Pancreas (tissue), 10 donors: ENCODE results near the gene CCBE1. TPM values are rescaled to one million over a fixed set of nuclear protein-coding genes. Genes with fewer than 3 reads are reported as not detected.

Experiments
- ATAC-seq, 4 donors: fragments of 200-7000 bp; cut with Tn5 transposase; one replicate each; pipeline versions ENCODE4 v1.8.0 to v1.9.1; 2020; ENCODE audit warnings: mild to moderate bottlenecking in 4 of 4, moderate library complexity in 4 of 4
- DNase-seq, 6 donors: peaks; one replicate each; pipeline ENCODE4 v3.0.0-alpha.2; 2020
- FAIRE-seq: peaks from 2 replicates; lab custom pipeline; 2012; peaks lifted over from hg19 to GRCh38; lab: Jason Lieb, UNC
- H3K27ac ChIP-seq, 4 donors: fragments of 200-600 bp; sonication (generic); 1 replicate in 3 of 4; 2 replicates in 1 of 4; pipeline versions ENCODE4 v1.5.0 to v1.8.0; 2020
- H3K27me3 ChIP-seq, 4 donors: fragments of 200-600 bp; one replicate each; pipeline ENCODE4 v1.8.0; 2021
- H3K36me3 ChIP-seq, 3 donors: fragments of 200-600 bp; sonication (generic) in 1 of 3; one replicate each; pipeline versions ENCODE4 v1.5.0 to v1.8.0; 2020 to 2021
- H3K4me1 ChIP-seq, 3 donors: fragments of 200-600 bp; one replicate each; pipeline ENCODE4 v1.8.0; 2021
- H3K4me3 ChIP-seq, 4 donors: fragments of 200-600 bp; sonication (generic) in 2 of 4; one replicate each; pipeline versions ENCODE4 v1.5.0 to v1.8.0; 2020 to 2021
- H3K9me3 ChIP-seq, 4 donors: fragments of 200-600 bp; one replicate each; pipeline ENCODE4 v1.8.0; 2021
- CTCF ChIP-seq, 4 donors: fragments of 200-600 bp; sonication (generic) in 3 of 4; IDR thresholded peaks; one replicate each; pipeline versions ENCODE4 v1.5.0 to v1.8.0; 2021; ENCODE audit warnings: antibody characterized with exemption in 4 of 4
- WGBS, 2 donors: extraction: QIAGEN DNeasy Blood & Tissue Kit; methylation state at CpG; one replicate each; pipeline ENCODE4 v1.1.7; 2013; 5-methylcytosine and 5-hydroxymethylcytosine counted together
- intact Hi-C, 3 donors: fragments of 100-400 bp; cut with DNase I; formaldehyde crosslinking; loops; one replicate each; pipeline versions ENCODE4 v1.11.1 to v1.14.2; 2022
- polyA plus RNA-seq, 2 donors: library from polyadenylated mRNA; stranded (reverse); fragments of 200-250 nt; gene quantifications; one replicate each; pipeline ENCODE4 v1.2.3, GENCODE V29; 2013
- total RNA-seq, 6 donors: library from RNA; stranded (reverse); fragmentation: NEBNext Ultra II Directional in 4 of 6; extraction: Animal tissue kit (Norgen Biotek cat#: 25700) in 4 of 6; gene quantifications; one replicate each; pipeline versions ENCODE4 v1.2.1 to v1.2.4, GENCODE V29; 2021 to 2023
- donor health status: healthy with polysubstance abuse.
- donor health status: DM: no; HTN: no; CAD: no; lungs with moderate emphysema.
- donor health status: DM: no; HTN: no; CAD: no.
- donor health status: control.
- donor health status: control.
- donor health status: Bipolar disorder and iron deficiency.
- donor health status: DM: yes; HTN: yes; CAD: no.
- donor health status: DM: no; HTN: no; CAD: no.
- donor health status: DM: no; HTN: no; CAD: no.
- donor health status: DM: yes; HTN: yes; CAD: no.

Gene CCBE1
- total and polyA plus RNA-seq, 8 donors: 0.08 to 1.5 (median 0.59) TPM

- no peaks in the 10 kb centered on the region for H3K36me3 ChIP-seq
- TF ChIP-seq CTCF (IDR thresholded peaks at IDR 0.05): no peak
- no peaks in the 10 kb centered on the region for H3K4me1 ChIP-seq
- DNase-seq: no peak
- H3K27me3 ChIP-seq: no peaks in the 10 kb centered on the region
- WGBS, 2 donors: 30 to 38% methylated on average over 1 of the region's 1 CpG
- intact Hi-C loops: no loop called here
- ATAC-seq: no peak
- FAIRE-seq: no peak
- no peak overlapping the region for H3K4me3 ChIP-seq
- no peak overlapping the region for H3K27ac ChIP-seq
- H3K9me3 ChIP-seq: no peaks in the 10 kb centered on the region
Observed at GRCh38 chr18:59582395-59582794, 114.8 kb downstream of the CCBE1 start.

DNA sequence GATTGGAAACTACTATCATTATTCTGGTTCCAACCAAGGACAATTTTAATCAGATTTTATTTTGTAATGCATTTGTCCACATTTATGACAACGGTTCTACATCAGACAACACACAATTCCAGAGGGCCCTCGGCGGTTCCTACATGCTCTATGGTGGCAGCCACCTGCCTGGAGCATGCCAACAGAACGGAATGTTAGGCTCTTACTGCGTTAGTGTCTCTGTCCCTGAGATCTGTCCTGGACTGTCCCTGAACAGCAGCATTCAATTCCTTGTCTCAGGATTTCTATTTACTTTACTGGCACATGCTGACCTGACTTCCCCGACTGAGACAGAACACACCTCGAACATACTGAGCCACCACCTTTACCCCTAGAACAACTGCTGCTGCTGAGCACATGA is 117.7 kb downstream of the CCBE1 start:
- WGBS, 2 donors: 35 to 42% methylated on average over 7 of the region's 7 CpGs
- ATAC-seq (no peak), DNase-seq (no peak), FAIRE-seq (no peak)
- no peaks in the 10 kb centered on the region for H3K36me3 ChIP-seq
- no peak overlapping the region for H3K4me3 ChIP-seq
- no peaks in the 10 kb centered on the region for H3K9me3 ChIP-seq
- H3K4me1 ChIP-seq: no peaks in the 10 kb centered on the region
- TF ChIP-seq CTCF (IDR thresholded peaks at IDR 0.05): no peak
- peaks cover 0 to 4% (median 0%) of the 10 kb centered on the region in 4 donors for H3K27me3 ChIP-seq
- intact Hi-C loops: no loop called here
- H3K27ac ChIP-seq: no peak overlapping the region

GRCh38 chr18:59577386-59577655 is 119.9 kb downstream of the CCBE1 start:
- H3K4me1 ChIP-seq: no peaks in the 10 kb centered on the region
- H3K27me3 ChIP-seq: peaks cover 0 to 4% (median 0%) of the 10 kb centered on the region in 4 donors
- no peak for DNase-seq
- no peak overlapping the region for H3K27ac ChIP-seq
- no peak overlapping the region for H3K4me3 ChIP-seq
- no peak for FAIRE-seq
- H3K36me3 ChIP-seq: no peaks in the 10 kb centered on the region
- intact Hi-C loops: no loop called here
- WGBS, 2 donors: 64 to 74% methylated on average over 1 of the region's 1 CpG
- H3K9me3 ChIP-seq: no peaks in the 10 kb centered on the region
- TF ChIP-seq CTCF (IDR thresholded peaks at IDR 0.05): no peak
- ATAC-seq: no peak

DNA sequence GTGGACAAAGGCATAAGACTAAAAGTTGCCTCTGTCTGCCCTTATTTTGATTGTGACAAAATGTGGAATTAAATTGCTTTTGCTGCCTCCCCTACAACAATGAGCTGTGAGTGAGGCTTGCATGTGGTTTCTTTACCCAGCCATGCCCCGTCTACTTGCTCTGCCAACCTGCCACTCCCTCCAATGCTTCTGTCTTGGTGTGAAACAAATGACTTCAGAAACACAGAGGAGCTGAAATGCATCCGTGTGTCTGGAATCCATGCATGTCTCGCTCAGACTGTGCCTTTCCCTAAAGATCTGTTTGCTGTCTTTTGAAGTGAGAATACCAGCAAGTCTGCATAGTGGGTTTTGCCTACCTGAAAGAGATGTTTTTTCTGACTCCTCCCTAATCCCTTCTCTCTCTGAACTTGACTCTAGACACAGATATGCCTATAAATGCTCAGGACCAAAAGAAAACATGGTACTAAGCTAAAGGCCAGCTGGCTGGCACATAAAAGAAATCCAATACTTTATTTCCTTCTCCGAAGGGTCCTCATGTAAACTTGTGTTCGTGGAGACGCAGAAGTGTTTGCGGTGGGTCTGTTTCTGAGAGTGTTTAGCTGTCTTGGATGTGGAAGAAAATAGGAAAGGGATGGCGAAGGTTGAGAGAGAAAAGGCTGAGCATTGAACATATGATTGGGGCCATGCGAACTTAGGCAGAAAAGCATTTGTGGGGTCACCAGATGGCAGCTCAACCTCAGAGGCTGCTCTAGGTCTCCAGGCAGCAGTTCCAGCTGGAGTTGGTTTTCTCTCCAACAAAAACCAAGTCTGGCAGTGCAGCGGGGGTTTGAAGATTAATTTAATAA is 120.5 kb downstream of the CCBE1 start:
- H3K36me3 ChIP-seq: no peaks in the 10 kb centered on the region
- DNase-seq: no peak
- no peak for ATAC-seq
- intact Hi-C loops: no loop called here
- no peak for TF ChIP-seq CTCF (IDR thresholded peaks at IDR 0.05)
- no peaks in the 10 kb centered on the region for H3K9me3 ChIP-seq
- WGBS, 2 donors: 61 to 62% methylated on average over 10 of the region's 10 CpGs
- H3K27me3 ChIP-seq: peaks cover 0 to 4% (median 0%) of the 10 kb centered on the region in 4 donors
- no peak overlapping the region for H3K27ac ChIP-seq
- no peaks in the 10 kb centered on the region for H3K4me1 ChIP-seq
- no peak for FAIRE-seq
- no peak overlapping the region for H3K4me3 ChIP-seq

GRCh38 chr18:59575995-59576394 is 121.2 kb downstream of the CCBE1 start:
- WGBS, 2 donors: 43 to 47% methylated on average over 4 of the region's 4 CpGs
- Histone ChIP-seq H3K4me3 (no peak overlapping the region), H3K36me3 (no peaks in the 10 kb centered on the region), H3K9me3 (no peaks in the 10 kb centered on the region), H3K4me1 (no peaks in the 10 kb centered on the region), H3K27me3 (peaks cover 0 to 4% (median 0%) of the 10 kb centered on the region in 4 donors), H3K27ac (no peak overlapping the region)
- ATAC-seq: no peak
- no peak for TF ChIP-seq CTCF (IDR thresholded peaks at IDR 0.05)
- intact Hi-C loops: no loop called here
- FAIRE-seq: no peak
- no peak for DNase-seq
